Measurements from ENCODE around the gene FAM184A. TPM values are rescaled to one million over a fixed set of nuclear protein-coding genes. Genes with fewer than 3 reads are reported as not detected.

The FAM184A gene
- total and polyA plus RNA-seq, 2 experiments from 2014 or later = 13.7 to 18.6 TPM

DNA sequence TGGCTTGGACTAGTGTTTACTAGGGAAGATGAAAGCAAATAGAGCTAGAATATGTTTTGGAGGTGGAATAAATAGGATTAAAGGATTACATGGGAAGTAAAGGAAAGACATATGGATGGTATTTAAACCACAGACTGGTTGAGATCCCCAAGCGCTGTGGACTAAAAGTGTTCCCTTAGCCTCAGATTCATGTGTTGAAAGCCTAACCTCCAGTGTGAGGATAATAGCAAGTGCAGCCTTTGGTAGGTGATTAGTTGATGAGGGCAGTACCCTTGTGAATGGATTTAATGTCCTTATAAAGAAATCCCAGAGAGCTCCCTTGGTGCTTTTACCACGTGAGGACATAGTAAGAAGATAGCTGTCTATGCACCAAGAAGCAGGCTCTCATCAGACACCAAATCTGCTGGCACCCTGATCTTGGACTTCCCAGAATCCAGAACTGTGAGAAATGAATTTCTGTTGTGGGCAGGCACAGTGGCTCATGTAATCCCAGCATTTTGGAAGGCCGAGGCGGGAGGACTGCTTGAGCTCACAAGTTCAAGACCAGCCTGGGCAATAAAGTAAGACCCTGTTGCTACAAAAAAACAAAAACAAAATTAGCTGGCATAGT lies 86.2 kb downstream of the FAM184A start:
- no peaks in the 10 kb centered on the region for H3K9me2 ChIP-seq (ENCODE audit: insufficient read depth)
- no peaks in the 10 kb centered on the region for H3F3A ChIP-seq (replicated peaks; ENCODE audit: low read depth)
- H3K27me3 Mint-ChIP-seq (ENCODE audit: insufficient read depth, low read depth, poor library complexity) = peaks cover 2% of the 10 kb centered on the region
- ATAC-seq (no peak), DNase-seq (ENCODE audit: low spot score) (no peak)
- H3K27ac ChIP-seq (ENCODE audit: low read depth) = no peak overlapping the region
- no peaks in the 10 kb centered on the region for H3K9me3 Mint-ChIP-seq
- no peaks in the 10 kb centered on the region; the same call in 2 of the 3 replicates for H3K4me1 Mint-ChIP-seq
- H3K36me3 Mint-ChIP-seq (ENCODE audit: low read depth) = peaks cover 4% of the 10 kb centered on the region; the same call in 2 of the 3 replicates
- no peak overlapping the region for H2AFZ ChIP-seq
- no peaks in the 10 kb centered on the region; the same call in 1 of the 2 replicates for H4K20me1 ChIP-seq (replicated peaks; ENCODE audit: insufficient read depth)
- no peaks in the 10 kb centered on the region for H3K36me3 ChIP-seq (ENCODE audit: insufficient read depth)
- H3K4me3 ChIP-seq = no peak overlapping the region
- H3K4me1 ChIP-seq (ENCODE audit: insufficient read depth) = no peaks in the 10 kb centered on the region
- no peaks in the 10 kb centered on the region for H3K27me3 ChIP-seq (ENCODE audit: insufficient read depth)
- H3K27ac Mint-ChIP-seq = no peak overlapping the region
- H3K4me3 Mint-ChIP-seq = no peak overlapping the region
- H3K4me2 ChIP-seq = no peak overlapping the region
- H3K79me2 ChIP-seq (replicated peaks; ENCODE audit: insufficient read depth) = no peaks in the 10 kb centered on the region
- TF ChIP-seq NANOG (IDR thresholded peaks at IDR 0.05; ENCODE audit: borderline replicate concordance) (no peak), STAT1 (IDR thresholded peaks at IDR 0.05; ENCODE audit: unreplicated experiment) (no peak), CREB1 (CRISPR knock-in tag; IDR thresholded peaks at IDR 0.05; ENCODE audit: low read depth) (no peak), ZNF331 (CRISPR knock-in tag; IDR thresholded peaks at IDR 0.05; ENCODE audit: low read depth) (no peak)
- TF ChIP-seq, protein P1, sequence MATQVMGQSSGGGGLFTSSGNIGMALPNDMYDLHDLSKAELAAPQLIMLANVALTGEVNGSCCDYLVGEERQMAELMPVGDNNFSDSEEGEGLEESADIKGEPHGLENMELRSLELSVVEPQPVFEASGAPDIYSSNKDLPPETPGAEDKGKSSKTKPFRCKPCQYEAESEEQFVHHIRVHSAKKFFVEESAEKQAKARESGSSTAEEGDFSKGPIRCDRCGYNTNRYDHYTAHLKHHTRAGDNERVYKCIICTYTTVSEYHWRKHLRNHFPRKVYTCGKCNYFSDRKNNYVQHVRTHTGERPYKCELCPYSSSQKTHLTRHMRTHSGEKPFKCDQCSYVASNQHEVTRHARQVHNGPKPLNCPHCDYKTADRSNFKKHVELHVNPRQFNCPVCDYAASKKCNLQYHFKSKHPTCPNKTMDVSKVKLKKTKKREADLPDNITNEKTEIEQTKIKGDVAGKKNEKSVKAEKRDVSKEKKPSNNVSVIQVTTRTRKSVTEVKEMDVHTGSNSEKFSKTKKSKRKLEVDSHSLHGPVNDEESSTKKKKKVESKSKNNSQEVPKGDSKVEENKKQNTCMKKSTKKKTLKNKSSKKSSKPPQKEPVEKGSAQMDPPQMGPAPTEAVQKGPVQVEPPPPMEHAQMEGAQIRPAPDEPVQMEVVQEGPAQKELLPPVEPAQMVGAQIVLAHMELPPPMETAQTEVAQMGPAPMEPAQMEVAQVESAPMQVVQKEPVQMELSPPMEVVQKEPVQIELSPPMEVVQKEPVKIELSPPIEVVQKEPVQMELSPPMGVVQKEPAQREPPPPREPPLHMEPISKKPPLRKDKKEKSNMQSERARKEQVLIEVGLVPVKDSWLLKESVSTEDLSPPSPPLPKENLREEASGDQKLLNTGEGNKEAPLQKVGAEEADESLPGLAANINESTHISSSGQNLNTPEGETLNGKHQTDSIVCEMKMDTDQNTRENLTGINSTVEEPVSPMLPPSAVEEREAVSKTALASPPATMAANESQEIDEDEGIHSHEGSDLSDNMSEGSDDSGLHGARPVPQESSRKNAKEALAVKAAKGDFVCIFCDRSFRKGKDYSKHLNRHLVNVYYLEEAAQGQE (IDR thresholded peaks at IDR 0.05; ENCODE audit: unreplicated experiment) = no peak
- TF ChIP-seq, protein P2, sequence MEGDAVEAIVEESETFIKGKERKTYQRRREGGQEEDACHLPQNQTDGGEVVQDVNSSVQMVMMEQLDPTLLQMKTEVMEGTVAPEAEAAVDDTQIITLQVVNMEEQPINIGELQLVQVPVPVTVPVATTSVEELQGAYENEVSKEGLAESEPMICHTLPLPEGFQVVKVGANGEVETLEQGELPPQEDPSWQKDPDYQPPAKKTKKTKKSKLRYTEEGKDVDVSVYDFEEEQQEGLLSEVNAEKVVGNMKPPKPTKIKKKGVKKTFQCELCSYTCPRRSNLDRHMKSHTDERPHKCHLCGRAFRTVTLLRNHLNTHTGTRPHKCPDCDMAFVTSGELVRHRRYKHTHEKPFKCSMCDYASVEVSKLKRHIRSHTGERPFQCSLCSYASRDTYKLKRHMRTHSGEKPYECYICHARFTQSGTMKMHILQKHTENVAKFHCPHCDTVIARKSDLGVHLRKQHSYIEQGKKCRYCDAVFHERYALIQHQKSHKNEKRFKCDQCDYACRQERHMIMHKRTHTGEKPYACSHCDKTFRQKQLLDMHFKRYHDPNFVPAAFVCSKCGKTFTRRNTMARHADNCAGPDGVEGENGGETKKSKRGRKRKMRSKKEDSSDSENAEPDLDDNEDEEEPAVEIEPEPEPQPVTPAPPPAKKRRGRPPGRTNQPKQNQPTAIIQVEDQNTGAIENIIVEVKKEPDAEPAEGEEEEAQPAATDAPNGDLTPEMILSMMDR (conservative IDR thresholded peaks at IDR 0.05; ENCODE audit: low read depth in 2 of 2) = no peak
- TF ChIP-seq, protein P3, sequence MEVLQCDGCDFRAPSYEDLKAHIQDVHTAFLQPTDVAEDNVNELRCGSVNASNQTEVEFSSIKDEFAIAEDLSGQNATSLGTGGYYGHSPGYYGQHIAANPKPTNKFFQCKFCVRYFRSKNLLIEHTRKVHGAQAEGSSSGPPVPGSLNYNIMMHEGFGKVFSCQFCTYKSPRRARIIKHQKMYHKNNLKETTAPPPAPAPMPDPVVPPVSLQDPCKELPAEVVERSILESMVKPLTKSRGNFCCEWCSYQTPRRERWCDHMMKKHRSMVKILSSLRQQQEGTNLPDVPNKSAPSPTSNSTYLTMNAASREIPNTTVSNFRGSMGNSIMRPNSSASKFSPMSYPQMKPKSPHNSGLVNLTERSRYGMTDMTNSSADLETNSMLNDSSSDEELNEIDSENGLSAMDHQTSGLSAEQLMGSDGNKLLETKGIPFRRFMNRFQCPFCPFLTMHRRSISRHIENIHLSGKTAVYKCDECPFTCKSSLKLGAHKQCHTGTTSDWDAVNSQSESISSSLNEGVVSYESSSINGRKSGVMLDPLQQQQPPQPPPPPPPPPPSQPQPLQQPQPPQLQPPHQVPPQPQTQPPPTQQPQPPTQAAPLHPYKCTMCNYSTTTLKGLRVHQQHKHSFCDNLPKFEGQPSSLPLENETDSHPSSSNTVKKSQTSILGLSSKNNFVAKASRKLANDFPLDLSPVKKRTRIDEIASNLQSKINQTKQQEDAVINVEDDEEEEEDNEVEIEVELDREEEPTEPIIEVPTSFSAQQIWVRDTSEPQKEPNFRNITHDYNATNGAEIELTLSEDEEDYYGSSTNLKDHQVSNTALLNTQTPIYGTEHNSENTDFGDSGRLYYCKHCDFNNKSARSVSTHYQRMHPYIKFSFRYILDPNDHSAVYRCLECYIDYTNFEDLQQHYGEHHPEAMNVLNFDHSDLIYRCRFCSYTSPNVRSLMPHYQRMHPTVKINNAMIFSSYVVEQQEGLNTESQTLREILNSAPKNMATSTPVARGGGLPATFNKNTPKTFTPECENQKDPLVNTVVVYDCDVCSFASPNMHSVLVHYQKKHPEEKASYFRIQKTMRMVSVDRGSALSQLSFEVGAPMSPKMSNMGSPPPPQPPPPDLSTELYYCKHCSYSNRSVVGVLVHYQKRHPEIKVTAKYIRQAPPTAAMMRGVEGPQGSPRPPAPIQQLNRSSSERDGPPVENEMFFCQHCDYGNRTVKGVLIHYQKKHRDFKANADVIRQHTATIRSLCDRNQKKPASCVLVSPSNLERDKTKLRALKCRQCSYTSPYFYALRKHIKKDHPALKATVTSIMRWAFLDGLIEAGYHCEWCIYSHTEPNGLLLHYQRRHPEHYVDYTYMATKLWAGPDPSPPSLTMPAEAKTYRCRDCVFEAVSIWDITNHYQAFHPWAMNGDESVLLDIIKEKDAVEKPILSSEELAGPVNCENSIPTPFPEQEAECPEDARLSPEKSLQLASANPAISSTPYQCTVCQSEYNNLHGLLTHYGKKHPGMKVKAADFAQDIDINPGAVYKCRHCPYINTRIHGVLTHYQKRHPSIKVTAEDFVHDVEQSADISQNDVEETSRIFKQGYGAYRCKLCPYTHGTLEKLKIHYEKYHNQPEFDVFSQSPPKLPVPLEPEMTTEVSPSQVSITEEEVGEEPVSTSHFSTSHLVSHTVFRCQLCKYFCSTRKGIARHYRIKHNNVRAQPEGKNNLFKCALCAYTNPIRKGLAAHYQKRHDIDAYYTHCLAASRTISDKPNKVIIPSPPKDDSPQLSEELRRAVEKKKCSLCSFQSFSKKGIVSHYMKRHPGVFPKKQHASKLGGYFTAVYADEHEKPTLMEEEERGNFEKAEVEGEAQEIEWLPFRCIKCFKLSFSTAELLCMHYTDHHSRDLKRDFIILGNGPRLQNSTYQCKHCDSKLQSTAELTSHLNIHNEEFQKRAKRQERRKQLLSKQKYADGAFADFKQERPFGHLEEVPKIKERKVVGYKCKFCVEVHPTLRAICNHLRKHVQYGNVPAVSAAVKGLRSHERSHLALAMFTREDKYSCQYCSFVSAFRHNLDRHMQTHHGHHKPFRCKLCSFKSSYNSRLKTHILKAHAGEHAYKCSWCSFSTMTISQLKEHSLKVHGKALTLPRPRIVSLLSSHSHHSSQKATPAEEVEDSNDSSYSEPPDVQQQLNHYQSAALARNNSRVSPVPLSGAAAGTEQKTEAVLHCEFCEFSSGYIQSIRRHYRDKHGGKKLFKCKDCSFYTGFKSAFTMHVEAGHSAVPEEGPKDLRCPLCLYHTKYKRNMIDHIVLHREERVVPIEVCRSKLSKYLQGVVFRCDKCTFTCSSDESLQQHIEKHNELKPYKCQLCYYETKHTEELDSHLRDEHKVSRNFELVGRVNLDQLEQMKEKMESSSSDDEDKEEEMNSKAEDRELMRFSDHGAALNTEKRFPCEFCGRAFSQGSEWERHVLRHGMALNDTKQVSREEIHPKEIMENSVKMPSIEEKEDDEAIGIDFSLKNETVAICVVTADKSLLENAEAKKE (CRISPR knock-in tag; IDR thresholded peaks at IDR 0.05) = no peak
- TF ChIP-seq, protein P4, sequence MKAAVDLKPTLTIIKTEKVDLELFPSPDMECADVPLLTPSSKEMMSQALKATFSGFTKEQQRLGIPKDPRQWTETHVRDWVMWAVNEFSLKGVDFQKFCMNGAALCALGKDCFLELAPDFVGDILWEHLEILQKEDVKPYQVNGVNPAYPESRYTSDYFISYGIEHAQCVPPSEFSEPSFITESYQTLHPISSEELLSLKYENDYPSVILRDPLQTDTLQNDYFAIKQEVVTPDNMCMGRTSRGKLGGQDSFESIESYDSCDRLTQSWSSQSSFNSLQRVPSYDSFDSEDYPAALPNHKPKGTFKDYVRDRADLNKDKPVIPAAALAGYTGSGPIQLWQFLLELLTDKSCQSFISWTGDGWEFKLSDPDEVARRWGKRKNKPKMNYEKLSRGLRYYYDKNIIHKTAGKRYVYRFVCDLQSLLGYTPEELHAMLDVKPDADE (IDR thresholded peaks at IDR 0.05) = no peak

Data from GM23338 (cell line).